GM20431 (cell line): Measurements from ENCODE around the gene GALNT2.

ENCODE experiments used
- in situ Hi-C: fragments of 300-500 bp; cut with MseI, MboI; formaldehyde crosslinking; loops from one replicate; pipeline ENCODE4 v1.15.0; 2020; ENCODE audit warnings: low sequenced_read_pairs; ENCODE audit not compliant: unreplicated experiment

GALNT2 gene

DNA sequence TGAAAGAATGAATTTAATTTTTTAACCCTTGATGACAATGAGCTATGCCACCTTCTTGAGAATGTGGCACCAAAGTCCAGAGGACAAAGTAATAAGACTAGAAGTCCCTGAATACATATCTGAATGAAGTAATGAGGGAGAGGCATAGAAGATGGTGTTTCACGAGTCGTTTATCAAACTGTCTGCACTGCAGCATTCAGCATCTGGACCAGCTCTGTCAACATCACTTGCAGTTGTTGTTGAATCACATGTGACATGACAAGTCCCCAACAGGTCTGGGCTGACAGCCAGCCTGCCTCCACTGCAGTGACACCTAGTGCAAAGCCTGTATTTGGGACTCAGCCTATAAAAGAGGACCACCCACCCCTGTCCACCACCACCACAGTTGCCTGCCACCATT, 17.3 kb upstream of the GALNT2 start:
- in situ Hi-C loops, result no loop called here

DNA sequence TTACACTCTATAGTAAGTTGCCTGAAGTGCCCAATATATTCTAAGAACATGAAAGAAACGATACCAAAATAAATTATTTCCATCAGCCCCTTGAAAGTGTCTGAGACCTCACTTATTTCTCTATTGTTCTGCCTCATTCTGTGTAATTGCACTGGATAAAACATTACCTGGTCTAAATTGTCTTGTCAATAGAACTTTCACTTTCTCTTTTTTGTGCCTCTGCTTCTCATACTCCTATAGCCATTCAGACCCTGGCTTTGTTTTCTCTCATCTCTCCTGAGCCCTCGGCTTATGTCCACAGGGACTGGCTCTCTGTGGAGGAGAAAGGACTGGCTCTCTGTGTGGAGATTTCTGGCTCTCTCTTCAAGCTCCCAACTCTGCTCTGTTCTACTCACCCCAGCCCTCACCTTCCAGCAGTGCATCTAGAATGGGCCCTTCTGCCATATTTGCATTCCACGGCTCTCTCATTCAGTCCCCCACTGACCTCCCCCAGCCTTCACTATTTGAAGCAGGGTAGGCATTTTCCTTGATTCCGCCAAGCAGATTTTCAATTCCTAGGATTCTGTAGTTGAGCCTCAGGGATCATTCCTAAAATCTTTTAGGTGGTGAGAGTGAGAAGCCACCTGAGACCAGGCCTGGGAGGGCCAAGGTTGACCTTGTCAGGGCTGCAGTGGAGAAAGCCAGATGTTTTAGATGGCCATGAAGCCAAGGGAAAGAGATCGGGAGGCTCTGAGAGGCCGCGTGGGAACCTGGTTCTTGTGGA, 15.9 kb upstream of the GALNT2 start:
- in situ Hi-C loops, result no loop called here

DNA sequence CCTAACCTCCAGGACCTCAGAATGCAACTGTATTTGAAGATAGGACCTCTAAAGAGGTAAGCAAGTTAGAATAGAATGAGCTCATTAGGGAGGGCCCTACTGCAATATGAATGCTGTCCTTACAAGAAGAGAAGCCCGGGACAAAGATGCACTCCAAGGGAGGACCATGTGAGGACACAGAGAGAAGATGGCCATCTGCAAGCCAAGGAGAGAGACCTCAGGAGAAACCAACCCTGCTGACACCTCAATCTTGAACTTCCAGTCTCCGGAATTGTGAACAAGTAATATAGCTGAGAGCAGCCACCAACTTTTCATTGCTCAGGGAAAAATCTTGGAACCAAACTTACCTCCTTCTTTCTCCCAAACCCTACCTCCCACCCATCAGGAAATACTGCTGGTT, 15.0 kb upstream of the GALNT2 start:
- in situ Hi-C loops, result no loop called here

DNA sequence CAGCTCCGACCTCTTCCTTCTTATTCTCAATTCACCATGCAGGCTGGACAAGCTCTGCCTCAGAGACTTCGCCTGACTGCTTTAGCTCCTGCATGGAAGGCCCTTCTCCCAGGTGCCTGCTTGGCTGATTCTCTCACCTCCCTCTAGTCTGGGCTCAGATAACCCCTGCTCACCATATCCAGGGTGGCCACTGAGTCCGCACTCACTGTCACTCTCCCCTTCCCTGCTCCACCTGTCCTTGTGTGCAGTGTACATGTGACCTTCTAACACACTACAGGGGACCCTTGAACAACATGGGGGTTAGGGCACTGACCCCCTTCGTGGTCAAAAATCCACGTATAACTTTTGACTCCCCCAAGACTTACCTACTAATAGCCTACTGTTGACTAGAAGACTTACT, 14.4 kb upstream of the GALNT2 start:
- in situ Hi-C loops, result no loop called here

DNA sequence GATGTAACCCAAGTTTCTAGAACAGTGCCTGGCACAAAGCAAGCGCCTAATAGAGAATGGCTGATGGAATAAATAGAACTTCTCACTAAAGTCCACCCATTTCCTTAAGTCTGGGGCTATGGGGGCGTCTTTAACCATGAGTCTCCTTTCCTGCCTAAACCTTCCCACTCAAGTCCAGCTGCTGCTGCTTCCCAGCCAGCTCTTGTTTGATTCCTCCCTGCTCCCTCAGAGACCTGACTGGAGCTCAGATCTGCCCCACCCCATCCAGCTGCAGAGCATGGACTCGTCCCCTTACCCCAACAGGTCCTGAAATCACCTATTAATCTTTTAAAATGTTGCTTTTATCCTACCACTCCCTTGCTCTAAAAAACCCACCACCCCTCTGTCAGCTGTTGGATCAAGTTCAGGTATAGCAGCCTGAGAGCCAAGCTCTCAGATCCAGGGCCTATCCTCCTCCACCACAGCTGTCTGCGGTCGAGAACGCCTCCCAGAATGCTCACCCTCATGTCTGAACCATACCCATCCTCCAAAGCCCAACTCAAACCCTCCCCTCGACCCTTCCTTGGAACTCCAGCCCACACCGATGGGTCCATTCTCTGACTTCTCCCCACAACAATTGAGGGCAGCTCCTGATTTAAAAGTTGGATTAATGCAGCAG, 12.8 kb upstream of the GALNT2 start:
- in situ Hi-C loops, result no loop called here

DNA sequence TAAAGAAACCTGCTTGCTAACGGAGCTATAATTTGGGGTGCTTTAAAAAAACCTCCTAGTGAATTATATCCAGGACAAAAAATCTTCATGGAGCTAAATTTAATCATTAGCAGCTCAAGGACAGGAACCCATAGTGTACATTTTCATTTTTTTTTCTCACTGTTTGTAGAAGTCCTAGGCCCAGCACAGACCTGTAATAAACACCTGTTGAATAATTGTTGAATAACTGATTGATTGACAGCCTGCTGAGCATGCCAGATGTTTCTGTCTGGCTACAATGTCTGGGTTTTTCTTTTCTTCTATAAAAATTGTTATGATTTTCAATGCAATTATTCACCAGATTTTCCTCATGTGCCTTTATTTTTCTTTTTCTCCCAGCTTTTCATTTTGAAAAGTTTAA, 10.9 kb upstream of the GALNT2 start:
- in situ Hi-C loops, result no loop called here

DNA sequence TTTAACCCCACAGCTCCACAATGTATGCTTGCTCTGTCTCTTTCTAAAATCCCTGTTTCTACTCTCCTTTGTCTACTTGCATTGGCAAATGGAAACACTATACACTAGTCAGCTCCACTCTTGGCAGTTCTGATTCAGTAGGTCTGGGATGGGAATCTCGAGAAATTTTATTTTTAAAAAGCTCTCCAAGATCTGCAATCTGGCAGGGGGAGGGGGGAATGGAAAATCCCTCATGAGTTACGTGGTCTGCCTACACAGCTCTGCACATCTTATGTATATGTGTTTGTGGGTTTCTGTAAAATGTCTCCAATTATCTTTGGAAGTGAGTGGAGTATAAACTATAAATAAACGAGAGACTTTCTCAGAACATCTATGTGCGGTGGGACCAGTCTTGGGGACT, 9.9 kb upstream of the GALNT2 start:
- in situ Hi-C loops, result no loop called here

DNA sequence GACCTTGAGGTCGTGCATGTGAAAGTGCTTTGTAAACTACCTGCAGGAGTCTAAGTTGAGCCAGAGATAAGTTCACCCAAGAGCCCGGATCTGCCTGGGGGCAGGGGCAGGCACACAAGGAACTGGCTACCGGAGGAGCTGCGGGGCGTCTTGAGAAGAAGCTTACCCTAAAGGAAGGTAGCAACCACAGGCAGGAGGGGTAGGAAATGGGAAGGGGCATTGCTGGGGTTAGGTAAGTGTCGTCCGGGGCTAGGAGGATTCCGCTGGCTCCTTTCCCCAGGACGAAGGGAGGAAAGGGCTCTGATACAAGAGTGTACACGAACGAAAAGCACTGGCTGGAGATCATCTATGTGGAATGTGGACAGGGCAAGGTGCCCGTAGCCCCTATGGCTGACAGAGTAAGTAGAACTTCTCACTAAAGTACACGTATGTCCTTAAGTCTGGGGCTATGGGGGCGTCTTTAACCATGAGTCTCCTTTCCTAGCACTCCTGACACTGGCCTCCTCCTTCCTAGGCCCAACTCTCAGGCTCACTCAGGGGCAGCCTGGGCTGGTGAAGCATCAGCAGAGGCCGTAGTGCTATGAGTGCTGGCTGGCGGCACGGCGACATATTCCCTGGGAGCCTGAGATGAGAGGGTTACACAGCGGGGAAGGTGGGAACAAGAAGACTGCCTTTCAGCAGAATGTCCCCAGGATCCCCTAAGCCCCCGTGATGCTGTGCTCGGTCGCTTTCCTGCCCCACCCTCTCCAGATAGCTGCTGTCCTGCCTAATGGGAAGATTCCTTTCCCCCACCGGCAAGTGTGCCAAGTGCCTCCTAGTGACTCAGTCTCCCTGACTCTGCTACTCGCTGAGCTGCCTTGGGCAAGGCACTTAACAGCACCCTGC, 9.1 kb upstream of the GALNT2 start:
- in situ Hi-C loops, result no loop called here

DNA sequence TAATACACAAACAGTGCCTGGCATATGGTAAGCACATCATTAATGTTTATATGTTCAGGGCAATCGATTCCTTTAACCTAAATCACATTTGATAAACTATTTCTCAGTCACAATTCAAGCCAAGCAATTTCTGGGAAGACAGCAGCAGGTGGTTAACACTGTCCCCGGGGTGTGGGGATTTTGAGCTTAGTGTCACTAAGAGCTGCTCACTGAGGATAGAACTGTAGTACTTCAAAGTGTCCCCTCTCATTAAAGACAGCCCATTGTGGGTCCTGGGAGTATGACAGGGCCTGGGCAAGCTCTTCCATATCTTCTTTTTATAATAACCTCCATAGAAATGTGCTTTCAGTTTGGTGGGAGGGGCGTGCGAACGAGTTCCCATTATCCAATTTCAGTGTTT, 8.4 kb upstream of the GALNT2 start:
- in situ Hi-C loops, result no loop called here

DNA sequence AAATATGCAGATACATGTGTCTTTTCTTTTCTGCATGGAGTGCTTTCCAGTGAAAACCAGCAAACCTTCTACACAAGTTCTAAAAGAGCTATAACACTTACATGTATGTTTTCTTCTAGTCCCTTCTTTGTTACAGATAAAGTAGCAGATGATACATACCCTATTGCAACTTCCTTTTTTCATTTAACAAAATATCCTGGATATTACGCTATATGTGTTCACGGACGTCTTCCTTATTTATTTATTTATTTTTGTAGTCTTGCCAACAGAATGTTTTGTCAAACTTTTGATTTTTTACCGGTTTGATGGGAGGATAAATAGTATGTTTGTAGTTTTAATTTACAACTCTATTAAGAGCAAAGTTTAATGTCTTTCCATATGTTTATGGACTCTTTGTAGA, 5.2 kb upstream of the GALNT2 start:
- in situ Hi-C loops, result no loop called here

DNA sequence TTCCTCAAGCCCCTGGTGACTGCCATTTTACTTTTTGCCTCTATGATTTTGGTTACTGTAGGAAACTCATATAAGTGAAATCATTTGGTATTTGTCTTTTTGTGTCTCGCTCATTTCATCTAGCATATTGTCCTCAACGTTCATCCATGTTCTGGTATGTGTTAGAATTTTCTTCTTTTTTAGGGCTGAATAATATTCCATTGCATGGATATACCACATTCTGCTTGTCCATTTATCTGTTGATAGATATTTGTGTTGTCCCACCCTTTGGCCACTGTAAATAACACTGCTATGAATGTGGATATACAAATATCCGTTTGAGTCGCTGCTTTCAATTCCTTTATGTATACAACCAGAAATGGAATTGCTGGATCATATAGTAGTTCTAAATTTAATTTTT, 4.5 kb upstream of the GALNT2 start:
- in situ Hi-C loops, result no loop called here

DNA sequence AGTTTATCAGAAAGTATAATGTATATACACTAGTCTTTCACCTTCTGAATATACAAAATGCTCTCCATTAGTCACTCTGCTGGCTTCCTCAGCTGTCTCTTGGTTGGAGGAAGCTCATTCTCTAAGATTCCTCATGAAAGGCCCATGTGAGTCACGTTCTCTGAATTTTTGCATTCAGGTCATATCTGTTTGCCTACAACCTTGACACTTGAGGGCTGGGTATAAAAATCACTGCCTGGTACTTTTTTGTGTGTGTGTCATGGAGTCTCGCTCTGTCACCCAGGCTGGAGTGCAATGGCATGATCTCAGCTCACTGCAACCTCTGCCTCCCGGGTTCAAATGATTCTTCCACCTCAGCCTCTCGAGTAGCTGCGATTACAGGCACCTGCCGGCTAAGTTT, 2.8 kb upstream of the GALNT2 start:
- in situ Hi-C loops, result no loop called here

DNA sequence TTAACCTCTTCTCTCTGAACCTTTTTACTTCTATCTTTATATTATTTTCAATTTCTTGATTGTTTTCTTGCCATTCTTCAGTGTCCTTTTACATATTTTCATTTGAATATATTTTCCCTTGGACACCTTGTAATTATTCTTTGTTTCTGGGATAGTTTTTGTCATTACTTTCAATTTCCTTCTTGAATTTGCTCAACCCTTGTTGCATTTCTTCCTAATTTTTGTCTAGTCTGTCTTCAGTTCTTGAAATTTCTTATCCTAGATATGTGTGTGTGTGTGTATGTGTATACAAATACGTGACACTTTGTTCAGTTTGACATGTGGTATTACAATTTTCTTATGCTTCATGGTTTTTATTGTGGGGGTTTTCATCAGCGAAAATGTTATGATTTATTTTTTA, 1.9 kb upstream of the GALNT2 start:
- in situ Hi-C loops, result no loop called here

DNA sequence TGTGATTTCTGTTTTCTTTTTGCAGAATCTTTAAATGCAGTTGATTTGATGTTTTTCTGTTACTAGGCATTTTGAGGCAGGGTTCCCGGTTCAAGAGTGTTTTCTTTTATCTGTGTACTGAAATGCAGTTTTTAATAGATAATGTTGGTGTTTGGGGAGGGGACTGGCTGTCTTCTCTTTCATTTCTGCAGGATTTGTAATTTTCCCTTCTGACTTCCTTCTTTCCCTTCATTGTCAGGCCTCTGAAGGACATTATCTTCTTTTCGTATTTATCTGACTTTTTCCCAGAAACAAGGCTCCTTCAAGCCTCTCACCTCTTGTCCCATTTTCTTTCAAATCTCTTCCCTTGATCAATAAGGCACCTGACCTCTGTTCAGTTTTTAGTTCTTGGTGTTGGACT, 1.5 kb upstream of the GALNT2 start:
- in situ Hi-C loops, result no loop called here

DNA sequence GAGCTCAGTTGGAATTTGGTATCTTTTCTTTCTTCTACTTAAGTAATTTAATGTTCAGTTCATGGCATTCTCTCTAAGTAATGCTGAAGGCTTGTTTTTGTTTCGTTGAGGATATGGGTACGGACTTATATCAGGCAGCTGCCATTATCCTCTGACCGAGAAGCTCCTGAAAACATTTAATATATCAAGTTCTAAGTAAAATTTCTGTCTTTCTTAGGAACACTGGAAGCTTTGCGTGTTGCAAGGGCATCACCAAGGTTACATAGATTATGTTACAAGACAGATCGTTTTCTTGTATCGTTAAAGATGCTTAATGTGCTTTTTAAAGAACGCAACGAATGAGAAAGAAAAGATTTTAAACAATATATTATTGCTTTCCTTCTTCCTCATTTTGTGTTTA, 1.0 kb upstream of the GALNT2 start:
- in situ Hi-C loops, result no loop called here

DNA sequence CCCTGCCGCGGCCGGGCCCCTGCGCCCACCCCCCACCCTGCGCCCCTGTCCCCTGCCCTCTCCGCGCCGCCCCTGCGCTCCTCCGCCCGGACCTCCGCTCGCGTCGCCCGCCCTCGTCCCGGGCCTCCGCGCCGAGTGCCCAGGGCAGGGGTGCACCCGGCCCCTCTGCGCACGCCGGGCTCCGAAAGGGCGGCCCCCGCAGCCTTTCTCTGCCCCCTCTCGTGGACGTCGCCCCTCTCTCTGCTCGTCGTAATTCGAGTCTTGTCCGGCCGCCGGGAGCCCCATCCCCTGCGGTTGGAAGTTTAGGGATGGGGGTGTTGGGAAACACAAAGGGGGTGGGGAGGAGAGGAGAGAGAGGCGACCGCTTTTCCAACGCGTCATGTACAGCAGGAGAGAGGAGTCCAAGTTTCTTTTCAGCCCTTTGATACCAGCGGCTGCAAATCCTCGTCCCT, 407 bp downstream of the GALNT2 start:
- in situ Hi-C loops, result no loop called here

DNA sequence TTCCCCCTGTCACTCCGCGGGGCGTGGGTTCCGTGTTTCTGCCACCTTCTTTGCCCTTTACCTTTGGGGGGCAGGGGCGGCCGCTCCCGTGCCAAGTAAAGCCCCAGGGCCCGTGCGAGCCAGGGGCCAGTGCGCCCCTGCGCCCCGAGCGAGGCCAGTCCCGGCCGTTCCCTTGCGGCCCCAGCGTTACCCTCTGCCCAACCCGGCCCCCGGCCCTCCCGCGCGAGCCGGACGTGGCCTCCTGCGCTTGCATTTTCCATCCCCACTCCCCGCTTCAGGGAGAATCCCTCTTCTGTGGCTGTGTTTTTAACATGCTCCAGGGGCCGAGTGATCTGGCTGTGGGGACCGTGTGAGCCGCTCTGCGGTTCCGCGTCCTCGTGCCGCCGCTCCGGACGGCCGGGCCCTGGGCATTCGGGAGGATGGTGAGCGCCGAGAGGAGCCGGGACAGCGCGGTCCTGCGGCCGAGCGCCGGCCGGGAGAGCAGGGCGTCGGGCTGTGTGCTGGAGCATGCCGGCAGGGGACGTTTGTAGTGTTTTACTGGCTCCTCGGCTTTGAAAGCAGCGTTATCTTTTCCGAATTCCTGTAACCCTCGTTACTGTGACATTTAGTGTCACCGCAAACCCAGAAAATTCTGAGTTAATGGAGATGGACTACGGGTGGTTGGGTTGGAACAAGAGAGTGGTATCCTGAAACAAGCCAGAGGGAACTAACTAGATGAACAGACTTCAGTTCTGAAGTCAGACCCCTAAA, 1.0 kb downstream of the GALNT2 start:
- in situ Hi-C loops, result no loop called here

DNA sequence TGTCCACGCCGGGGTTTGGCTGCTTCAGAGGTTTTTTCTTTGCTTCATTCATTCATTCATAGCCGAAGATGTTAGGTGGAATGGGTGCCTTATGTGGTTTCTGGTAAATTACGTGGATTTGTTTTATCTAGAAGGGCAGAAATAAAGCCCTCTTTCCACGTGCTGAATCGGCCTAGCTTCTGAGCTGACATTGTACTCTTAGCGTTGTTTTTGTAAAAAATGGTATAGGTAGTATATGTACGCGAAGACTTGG, 1.5 kb downstream of the GALNT2 start:
- in situ Hi-C loops, result no loop called here

DNA sequence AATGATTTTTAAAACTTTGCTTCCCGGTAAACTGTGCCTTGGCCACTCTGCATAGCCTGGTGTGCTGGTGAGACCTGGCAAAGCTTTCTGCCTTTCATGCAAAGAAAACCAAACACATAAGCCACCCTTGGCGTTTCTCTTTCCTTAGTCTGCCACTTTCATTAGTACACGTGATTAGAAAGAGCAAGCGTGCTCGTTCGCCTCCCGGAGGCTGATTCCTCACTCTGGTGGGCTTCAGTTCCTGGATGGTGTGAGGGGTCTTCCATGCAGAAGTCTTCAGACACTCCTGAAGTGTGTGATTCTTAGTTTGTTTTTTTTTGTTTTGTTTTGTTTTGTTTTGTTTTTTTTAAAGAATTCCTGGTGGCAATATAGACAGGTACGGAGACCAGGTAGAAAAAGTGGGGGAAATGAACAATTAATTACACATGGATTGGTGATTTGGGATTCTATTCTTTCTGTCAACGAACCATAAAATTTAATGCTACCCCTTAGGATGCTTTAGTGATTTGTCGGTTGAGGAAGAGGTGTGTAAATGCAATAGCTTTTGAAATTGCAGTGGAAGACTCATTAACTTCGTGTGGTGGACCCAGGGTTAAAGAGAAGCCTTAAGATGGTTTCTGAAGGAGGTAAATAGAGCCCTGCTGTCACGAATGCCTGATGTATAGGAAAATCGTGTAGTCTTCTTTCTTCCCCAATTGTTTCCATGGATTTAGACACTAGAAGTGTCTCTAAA, 2.1 kb downstream of the GALNT2 start:
- in situ Hi-C loops, result no loop called here

DNA sequence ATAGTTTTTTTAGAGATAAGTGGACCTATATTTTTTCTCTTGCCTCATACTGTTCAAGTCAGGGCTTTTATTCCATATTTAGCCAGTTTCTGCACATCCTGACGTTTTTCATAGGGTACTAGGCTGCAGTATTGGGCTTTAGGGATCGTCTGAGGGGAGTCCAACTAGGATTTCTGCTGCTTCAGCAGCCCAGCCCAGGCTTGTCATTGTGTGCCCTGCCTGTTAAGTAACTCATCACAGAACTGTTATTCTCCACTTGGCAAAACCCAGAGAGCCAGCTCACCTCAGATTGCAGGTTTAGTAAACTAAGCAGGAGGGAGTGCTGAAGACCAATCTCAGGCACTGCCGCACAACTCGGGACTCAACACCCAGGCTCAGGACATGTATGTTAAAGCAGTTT, 2.8 kb downstream of the GALNT2 start:
- in situ Hi-C loops, result no loop called here
